ENCODE data around the gene HNRNPH2.
A peak's percentile ranks its signal among the peaks of the same experiment; 100 is the strongest.

Gene HNRNPH2

GRCh38 chrX:101419489-101419888 lies 11.5 kb downstream of the HNRNPH2 start:
- no peaks in the 10 kb centered on the region for H3K27me3 ChIP-seq (ENCODE audit: control insufficient read depth, insufficient read depth, low read length)

DNA sequence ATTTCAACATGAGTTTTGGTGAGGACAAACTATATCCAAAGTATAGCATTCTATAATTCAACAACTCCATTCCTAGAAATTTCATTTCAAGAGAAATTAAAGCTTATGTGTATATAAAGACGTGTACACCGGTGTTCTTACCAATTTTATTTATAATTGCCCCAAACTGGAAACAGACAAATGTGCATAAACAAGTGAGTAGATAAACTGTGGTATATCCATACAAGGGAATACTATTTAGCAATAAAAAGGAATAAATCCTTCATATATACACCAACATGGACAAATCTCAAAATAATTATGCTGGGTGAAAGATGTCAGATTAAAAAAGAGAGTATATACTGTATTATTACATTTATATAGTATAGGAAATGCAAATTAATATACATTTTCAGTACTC lies 19.9 kb downstream of the HNRNPH2 start:
- Histone ChIP-seq H3K4me3 (ENCODE audit: low read length) (no peak overlapping the region), H3K4me1 (ENCODE audit: control insufficient read depth, insufficient read depth, low read length) (peaks cover 17% of the 10 kb centered on the region), H3K4me2 (ENCODE audit: low read length) (no peak overlapping the region), H3K36me3 (ENCODE audit: insufficient read depth, low read length) (peaks cover 4% of the 10 kb centered on the region), H3K9me3 (replicated peaks; ENCODE audit: low read length) (no peaks in the 10 kb centered on the region), H3K27me3 (ENCODE audit: control insufficient read depth, insufficient read depth, low read length) (no peaks in the 10 kb centered on the region), H3K9ac (ENCODE audit: low read depth, low read length) (no peak overlapping the region)

More at GRCh38 chrX:101419489-101419888, 11.5 kb downstream of the HNRNPH2 start:
- Histone ChIP-seq H3K4me2 (ENCODE audit: low read length) (no peak overlapping the region), H3K9ac (ENCODE audit: low read depth, low read length) (no peak overlapping the region), H3K4me3 (ENCODE audit: low read length) (no peak overlapping the region), H3K4me1 (ENCODE audit: control insufficient read depth, insufficient read depth, low read length) (peaks cover 8% of the 10 kb centered on the region), H3K9me3 (replicated peaks; ENCODE audit: low read length) (no peaks in the 10 kb centered on the region), H3K36me3 (ENCODE audit: insufficient read depth, low read length) (no peaks in the 10 kb centered on the region)

DNA sequence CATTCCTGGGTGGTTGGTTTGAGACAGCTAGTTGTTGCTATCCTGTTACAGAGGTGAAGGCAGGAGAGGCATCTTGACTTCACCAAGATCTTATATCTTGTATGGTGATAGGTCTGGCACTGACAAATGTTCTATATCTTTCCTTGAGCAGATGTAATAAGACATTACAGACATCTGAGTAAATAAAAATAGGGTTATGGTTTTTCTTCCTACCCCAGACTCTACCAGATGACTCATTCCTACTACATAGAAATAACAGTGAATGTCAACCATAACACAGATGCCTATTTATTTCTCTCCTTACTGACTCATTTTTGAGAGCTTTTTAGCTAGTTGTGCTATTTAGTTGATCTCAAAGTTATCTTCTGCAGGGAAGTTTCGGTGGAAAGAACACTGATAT lies 21.9 kb downstream of the HNRNPH2 start:
- Histone ChIP-seq H3K27me3 (ENCODE audit: control insufficient read depth, insufficient read depth, low read length) (no peaks in the 10 kb centered on the region), H3K9ac (ENCODE audit: low read depth, low read length) (no peak overlapping the region), H3K4me3 (ENCODE audit: low read length) (no peak overlapping the region), H3K4me1 (ENCODE audit: control insufficient read depth, insufficient read depth, low read length) (peaks cover 17% of the 10 kb centered on the region), H3K9me3 (replicated peaks; ENCODE audit: low read length) (no peaks in the 10 kb centered on the region), H3K4me2 (ENCODE audit: low read length) (peak overlapping the region; percentile 44), H3K36me3 (ENCODE audit: insufficient read depth, low read length) (peaks cover 4% of the 10 kb centered on the region)

DNA sequence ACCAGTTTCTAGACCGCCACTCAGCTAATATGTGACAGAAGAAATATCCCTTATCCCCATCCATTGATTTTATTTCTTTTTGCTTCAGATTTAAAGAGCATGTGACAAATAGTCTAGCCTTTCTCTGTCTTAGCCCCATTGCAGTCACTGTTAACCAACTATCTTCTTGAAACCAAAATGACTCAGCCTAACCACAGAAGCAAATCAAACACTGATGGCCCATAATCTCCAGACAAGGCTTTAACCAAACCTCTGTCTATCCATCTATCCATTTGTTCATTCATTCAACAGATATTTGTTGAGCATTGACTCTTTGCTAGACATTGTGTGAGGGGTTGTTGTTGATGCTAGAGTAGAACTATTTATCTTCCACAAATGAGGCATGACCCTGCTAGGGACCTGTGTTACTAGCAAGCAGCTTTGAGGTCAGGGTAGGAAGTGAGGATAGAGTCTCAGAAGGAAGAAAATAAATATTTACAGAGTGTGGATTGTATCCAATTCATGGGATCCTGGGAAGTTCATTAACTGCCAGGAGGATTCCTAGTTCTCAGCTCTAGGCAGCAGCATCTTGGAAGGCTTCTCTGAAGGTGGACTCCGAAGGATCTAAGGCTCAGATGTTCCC lies 22.5 kb downstream of the HNRNPH2 start:
- Histone ChIP-seq H3K4me1 (ENCODE audit: control insufficient read depth, insufficient read depth, low read length) (peaks cover 17% of the 10 kb centered on the region), H3K36me3 (ENCODE audit: insufficient read depth, low read length) (peaks cover 4% of the 10 kb centered on the region), H3K9ac (ENCODE audit: low read depth, low read length) (no peak overlapping the region), H3K4me2 (ENCODE audit: low read length) (peak overlapping the region; percentile 44), H3K9me3 (replicated peaks; ENCODE audit: low read length) (no peaks in the 10 kb centered on the region), H3K27me3 (ENCODE audit: control insufficient read depth, insufficient read depth, low read length) (no peaks in the 10 kb centered on the region), H3K4me3 (ENCODE audit: low read length) (no peak overlapping the region)

DNA sequence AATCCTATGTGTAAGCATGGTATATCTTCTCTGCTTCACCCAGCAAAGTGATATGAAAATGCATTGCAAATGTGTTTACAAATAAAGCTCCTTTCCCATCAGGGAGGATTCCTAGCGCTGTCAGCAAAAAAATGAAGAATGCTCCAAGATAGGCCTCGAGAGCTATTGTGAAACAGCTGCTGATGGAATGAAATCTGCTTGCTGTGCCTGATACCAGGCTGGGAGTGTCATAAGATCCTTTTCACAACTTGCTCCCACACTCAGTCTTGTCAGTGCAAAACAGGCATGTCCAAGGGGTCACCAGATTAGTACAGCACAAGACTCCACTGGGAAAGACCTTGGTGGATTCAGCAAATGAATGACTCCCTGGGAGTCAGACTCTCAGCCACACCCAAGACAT lies 34.1 kb downstream of the HNRNPH2 start:
- peaks cover 5% of the 10 kb centered on the region for H3K36me3 ChIP-seq (ENCODE audit: insufficient read depth, low read length)
- H3K4me2 ChIP-seq (ENCODE audit: low read length), result no peak overlapping the region
- H3K9me3 ChIP-seq (replicated peaks; ENCODE audit: low read length), result no peaks in the 10 kb centered on the region
- H3K4me3 ChIP-seq (ENCODE audit: low read length), result no peak overlapping the region
- H3K27me3 ChIP-seq (ENCODE audit: control insufficient read depth, insufficient read depth, low read length), result no peaks in the 10 kb centered on the region
- no peak overlapping the region for H3K9ac ChIP-seq (ENCODE audit: low read depth, low read length)
- H3K4me1 ChIP-seq (ENCODE audit: control insufficient read depth, insufficient read depth, low read length), result no peaks in the 10 kb centered on the region

- Histone ChIP-seq H3K4me3 (ENCODE audit: low read length) (no peak overlapping the region), H3K4me1 (ENCODE audit: control insufficient read depth, insufficient read depth, low read length) (peaks cover 6% of the 10 kb centered on the region), H3K36me3 (ENCODE audit: insufficient read depth, low read length) (peaks cover 3% of the 10 kb centered on the region), H3K4me2 (ENCODE audit: low read length) (no peak overlapping the region), H3K27me3 (ENCODE audit: control insufficient read depth, insufficient read depth, low read length) (peaks cover 4% of the 10 kb centered on the region), H3K9me3 (replicated peaks; ENCODE audit: low read length) (no peaks in the 10 kb centered on the region), H3K9ac (ENCODE audit: low read depth, low read length) (no peak overlapping the region)
These were observed 41.3 kb downstream of the HNRNPH2 start for GRCh38 chrX:101449279-101449678.

GRCh38 chrX:101450085-101450484 lies 42.1 kb downstream of the HNRNPH2 start:
- H3K4me2 ChIP-seq (ENCODE audit: low read length), result no peak overlapping the region
- peaks cover 4% of the 10 kb centered on the region for H3K27me3 ChIP-seq (ENCODE audit: control insufficient read depth, insufficient read depth, low read length)
- peaks cover 3% of the 10 kb centered on the region for H3K36me3 ChIP-seq (ENCODE audit: insufficient read depth, low read length)

GRCh38 chrX:101450961-101451360 lies 42.9 kb downstream of the HNRNPH2 start:
- no peaks in the 10 kb centered on the region for H3K36me3 ChIP-seq (ENCODE audit: insufficient read depth, low read length)
- no peak overlapping the region for H3K9ac ChIP-seq (ENCODE audit: low read depth, low read length)
- H3K4me2 ChIP-seq (ENCODE audit: low read length), result no peak overlapping the region

More at GRCh38 chrX:101450085-101450484, 42.1 kb downstream of the HNRNPH2 start:
- Histone ChIP-seq H3K4me3 (ENCODE audit: low read length) (no peak overlapping the region), H3K9ac (ENCODE audit: low read depth, low read length) (no peak overlapping the region), H3K9me3 (replicated peaks; ENCODE audit: low read length) (no peaks in the 10 kb centered on the region), H3K4me1 (ENCODE audit: control insufficient read depth, insufficient read depth, low read length) (peaks cover 6% of the 10 kb centered on the region)

GRCh38 chrX:101452056-101452455 lies 44.0 kb downstream of the HNRNPH2 start:
- Histone ChIP-seq H3K9me3 (replicated peaks; ENCODE audit: low read length) (no peaks in the 10 kb centered on the region), H3K4me1 (ENCODE audit: control insufficient read depth, insufficient read depth, low read length) (peaks cover 6% of the 10 kb centered on the region), H3K4me2 (ENCODE audit: low read length) (no peak overlapping the region), H3K9ac (ENCODE audit: low read depth, low read length) (no peak overlapping the region), H3K27me3 (ENCODE audit: control insufficient read depth, insufficient read depth, low read length) (peaks cover 4% of the 10 kb centered on the region), H3K36me3 (ENCODE audit: insufficient read depth, low read length) (no peaks in the 10 kb centered on the region), H3K4me3 (ENCODE audit: low read length) (no peak overlapping the region)

More at GRCh38 chrX:101450961-101451360, 42.9 kb downstream of the HNRNPH2 start:
- Histone ChIP-seq H3K9me3 (replicated peaks; ENCODE audit: low read length) (no peaks in the 10 kb centered on the region), H3K4me1 (ENCODE audit: control insufficient read depth, insufficient read depth, low read length) (peaks cover 6% of the 10 kb centered on the region), H3K27me3 (ENCODE audit: control insufficient read depth, insufficient read depth, low read length) (peaks cover 4% of the 10 kb centered on the region), H3K4me3 (ENCODE audit: low read length) (no peak overlapping the region)

GRCh38 chrX:101460669-101461068 lies 52.6 kb downstream of the HNRNPH2 start:
- Histone ChIP-seq H3K9ac (ENCODE audit: low read depth, low read length) (no peak overlapping the region), H3K9me3 (replicated peaks; ENCODE audit: low read length) (no peaks in the 10 kb centered on the region), H3K27me3 (ENCODE audit: control insufficient read depth, insufficient read depth, low read length) (no peaks in the 10 kb centered on the region), H3K4me1 (ENCODE audit: control insufficient read depth, insufficient read depth, low read length) (no peaks in the 10 kb centered on the region), H3K36me3 (ENCODE audit: insufficient read depth, low read length) (no peaks in the 10 kb centered on the region), H3K4me2 (ENCODE audit: low read length) (no peak overlapping the region), H3K4me3 (ENCODE audit: low read length) (no peak overlapping the region)

GRCh38 chrX:101462892-101463291 lies 54.9 kb downstream of the HNRNPH2 start:
- H3K4me2 ChIP-seq (ENCODE audit: low read length), result no peak overlapping the region
- no peaks in the 10 kb centered on the region for H3K36me3 ChIP-seq (ENCODE audit: insufficient read depth, low read length)
- no peak overlapping the region for H3K4me3 ChIP-seq (ENCODE audit: low read length)
- H3K4me1 ChIP-seq (ENCODE audit: control insufficient read depth, insufficient read depth, low read length), result no peaks in the 10 kb centered on the region
- H3K27me3 ChIP-seq (ENCODE audit: control insufficient read depth, insufficient read depth, low read length), result no peaks in the 10 kb centered on the region
- no peak overlapping the region for H3K9ac ChIP-seq (ENCODE audit: low read depth, low read length)
- no peaks in the 10 kb centered on the region for H3K9me3 ChIP-seq (replicated peaks; ENCODE audit: low read length)

All from skeletal muscle satellite cell (primary cell).